Naive B cell (primary cell): ENCODE data around the gene CPXM1. TPM values are rescaled to one million over a fixed set of nuclear protein-coding genes. Genes with fewer than 3 reads are reported as not detected.
"Not testable (repeated sequence)": the region's sequence is repeated elsewhere in the genome, so short reads cannot be mapped to it uniquely, and the experiment has no call there.

ENCODE experiments used
- ATAC-seq, 2 donors: fragments of 150-1000 bp; cut with Tn5 transposase; 2 replicates each; pipeline ENCODE4 v1.10.0; 2021; ENCODE audit warnings: low read depth in 2 of 2, mild to moderate bottlenecking in 2 of 2, moderate library complexity in 2 of 2
- DNase-seq: peaks from one replicate; pipeline ENCODE4 v3.0.0; 2022
- H3K27ac Mint-ChIP-seq, 6 donors: one replicate each; pipeline ENCODE4 v1.8.0; 2020 to 2022; ENCODE audit warnings: mild to moderate bottlenecking in 6 of 6, mixed read lengths in 6 of 6, moderate library complexity in 5 of 6, inconsistent platforms in 2 of 6
- H3K27me3 Mint-ChIP-seq, 3 donors: one replicate each; pipeline ENCODE4 v1.8.0; 2021 to 2022; ENCODE audit warnings: mixed read lengths in 3 of 3, mild to moderate bottlenecking in 1 of 3
- H3K36me3 Mint-ChIP-seq, 2 donors: one replicate each; pipeline ENCODE4 v1.8.0; 2020 to 2022; ENCODE audit warnings: mixed read lengths in 2 of 2, inconsistent platforms in 1 of 2, mild to moderate bottlenecking in 1 of 2
- H3K4me1 Mint-ChIP-seq, 3 donors: one replicate each; pipeline ENCODE4 v1.8.0; 2020 to 2022; ENCODE audit warnings: mixed read lengths in 3 of 3, inconsistent platforms in 1 of 3, mild to moderate bottlenecking in 1 of 3, moderate library complexity in 1 of 3
- H3K4me3 Mint-ChIP-seq, 8 donors: one replicate each; pipeline ENCODE4 v1.8.0; 2020 to 2022; ENCODE audit warnings: mild to moderate bottlenecking in 8 of 8, mixed read lengths in 8 of 8, moderate library complexity in 8 of 8, inconsistent platforms in 2 of 8
- H3K9me3 Mint-ChIP-seq, 7 donors: one replicate each; pipeline ENCODE4 v1.8.0; 2020 to 2022; ENCODE audit warnings: mixed read lengths in 7 of 7, mild to moderate bottlenecking in 5 of 7, inconsistent platforms in 2 of 7, moderate library complexity in 1 of 7
- polyA plus RNA-seq, 6 donors: library from polyadenylated mRNA; unstranded; fragments of 300-500 nt; fragmentation: Illumina TruSeq; gene quantifications; one replicate each; pipeline ENCODE4 v1.2.3, GENCODE V29; 2021; ENCODE audit warnings: low read depth in 6 of 6

Gene CPXM1
- polyA plus RNA-seq, 6 donors from 2014 or later = not detected

DNA sequence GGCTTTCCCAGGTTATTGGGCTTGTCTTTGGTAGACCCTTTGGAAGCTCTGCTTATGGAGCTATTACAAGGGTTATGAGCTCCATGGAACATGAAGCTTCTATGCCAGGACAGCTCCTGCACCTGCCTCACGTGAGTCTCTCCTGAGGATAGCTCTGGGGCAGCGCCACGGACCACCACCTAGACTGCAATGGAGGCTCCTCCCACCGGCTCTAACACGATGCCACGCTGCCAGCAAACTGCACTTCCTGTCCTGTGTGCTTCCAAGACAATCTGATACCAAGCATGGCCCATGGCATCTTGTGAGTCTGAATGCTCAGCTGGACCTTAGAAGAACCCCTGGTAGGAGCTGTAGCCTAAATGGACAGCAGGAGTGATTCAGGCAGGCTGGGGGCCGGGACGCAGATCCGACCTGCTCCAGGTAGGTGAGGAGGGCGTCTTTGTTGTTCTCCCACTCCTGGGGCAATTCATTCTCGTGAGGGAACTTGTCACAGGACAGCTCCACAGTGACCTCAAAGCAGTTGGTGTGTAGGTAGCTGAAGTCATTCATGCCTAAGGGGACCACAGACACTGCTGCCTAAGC, 5.5 kb downstream of the CPXM1 start:
- H3K27ac Mint-ChIP-seq = no peak overlapping the region
- no peak overlapping the region for H3K4me3 Mint-ChIP-seq
- H3K27me3 Mint-ChIP-seq = peaks cover 24 to 66% (median 48%) of the 10 kb centered on the region in 3 donors
- H3K9me3 Mint-ChIP-seq = no peaks in the 10 kb centered on the region
- H3K4me1 Mint-ChIP-seq = peaks cover 11 to 14% (median 13%) of the 10 kb centered on the region in 3 donors
- peaks cover 0 to 3% of the 10 kb centered on the region in 2 donors for H3K36me3 Mint-ChIP-seq
- no peak for DNase-seq
- no peak for ATAC-seq

DNA sequence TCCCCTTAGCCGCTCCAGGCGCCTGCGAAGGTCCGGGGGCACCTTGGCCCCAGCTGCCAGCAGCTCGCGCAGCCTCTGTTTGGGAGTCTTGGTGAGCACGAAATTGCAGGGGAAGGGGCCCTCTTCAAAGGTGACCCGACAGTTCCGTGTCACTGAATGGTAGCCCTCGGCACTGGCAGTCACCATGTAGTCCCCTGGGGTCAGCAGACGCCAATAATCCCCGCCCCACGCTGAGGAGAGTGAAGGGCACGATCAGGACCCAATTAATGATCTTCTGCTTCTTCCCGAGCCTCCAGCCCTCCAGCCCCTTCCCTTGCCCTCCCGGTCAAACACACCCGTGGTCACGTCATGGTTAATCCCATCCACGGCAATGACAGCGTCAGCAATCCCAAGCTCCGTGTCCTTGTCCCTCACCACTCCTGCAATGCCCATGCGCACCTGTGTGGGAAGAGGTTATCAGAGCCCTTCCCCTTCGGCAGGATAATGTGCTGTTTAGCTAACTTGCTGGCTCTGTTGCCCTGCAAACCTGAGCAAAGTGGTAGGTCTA, 6.2 kb downstream of the CPXM1 start:
- Mint-ChIP-seq H3K27me3 (peaks cover 24 to 59% (median 44%) of the 10 kb centered on the region in 3 donors), H3K36me3 (no peaks in the 10 kb centered on the region), H3K4me1 (peaks cover 5 to 7% (median 6%) of the 10 kb centered on the region in 3 donors), H3K9me3 (no peaks in the 10 kb centered on the region), H3K4me3 (no peak overlapping the region), H3K27ac (no peak overlapping the region)
- ATAC-seq = no peak
- no peak for DNase-seq

DNA sequence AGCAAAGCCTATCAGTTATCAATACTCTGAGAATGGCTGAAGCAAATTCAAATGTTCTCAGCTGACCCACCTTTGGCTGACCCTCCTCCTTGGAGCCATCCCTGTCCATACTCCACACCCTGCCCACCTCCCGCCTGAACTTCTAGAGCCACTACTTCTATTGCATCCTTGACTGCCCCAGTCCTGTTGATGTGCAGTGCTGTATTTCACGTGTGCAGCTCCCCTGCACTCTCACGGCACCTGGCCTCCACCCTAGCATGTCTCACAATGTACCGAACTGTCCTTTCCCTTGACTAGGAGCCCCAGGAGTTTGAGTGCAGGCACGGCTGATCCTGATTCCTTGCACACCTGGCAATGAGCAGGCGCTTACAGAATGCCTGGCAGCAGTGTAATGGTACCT, 7.0 kb downstream of the CPXM1 start:
- Mint-ChIP-seq H3K27me3 (peaks cover 27 to 52% (median 44%) of the 10 kb centered on the region in 3 donors), H3K9me3 (peaks cover 0 to 3% (median 0%) of the 10 kb centered on the region in 7 donors), H3K27ac (no peak overlapping the region), H3K4me3 (no peak overlapping the region), H3K4me1 (no peaks in the 10 kb centered on the region), H3K36me3 (no peaks in the 10 kb centered on the region)
- no peak for DNase-seq
- no peak for ATAC-seq

DNA sequence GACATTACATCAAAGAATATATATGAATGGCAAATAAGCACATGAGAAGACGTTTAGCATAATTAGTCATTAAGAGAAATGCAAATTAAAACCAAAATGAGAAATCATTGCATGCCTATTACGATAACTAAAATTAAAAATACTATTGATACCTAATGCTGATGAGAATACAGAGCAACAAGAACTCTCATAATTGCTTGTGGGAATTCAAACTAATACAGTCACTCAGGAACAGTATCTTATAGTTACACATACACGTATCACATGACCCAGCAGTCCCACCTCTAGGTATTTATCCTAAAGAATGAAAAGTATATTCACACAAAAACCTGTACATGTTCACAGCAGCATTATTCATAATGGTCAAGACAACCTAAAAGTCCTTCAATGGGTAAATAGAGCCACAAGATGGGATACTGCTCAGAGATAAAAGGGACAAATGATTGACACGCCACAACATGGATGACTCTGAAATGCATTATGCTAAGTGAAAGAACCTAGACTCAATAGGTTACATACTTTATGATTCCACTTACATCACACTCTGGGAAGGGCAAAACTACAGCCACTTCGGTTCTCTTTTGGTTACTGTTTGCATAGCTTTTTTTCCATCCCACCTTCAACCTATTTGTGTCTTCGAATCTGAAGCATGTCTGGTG, 16.4 kb downstream of the CPXM1 start:
- ATAC-seq (no peak), DNase-seq (no peak)
- no peak overlapping the region for H3K27ac Mint-ChIP-seq
- H3K27me3 Mint-ChIP-seq = peaks cover 15 to 30% (median 20%) of the 10 kb centered on the region in 3 donors
- no peaks in the 10 kb centered on the region for H3K36me3 Mint-ChIP-seq
- no peak overlapping the region for H3K4me3 Mint-ChIP-seq
- H3K9me3 Mint-ChIP-seq = peaks cover 0 to 6% (median 3%) of the 10 kb centered on the region in 7 donors
- H3K4me1 Mint-ChIP-seq = no peaks in the 10 kb centered on the region

DNA sequence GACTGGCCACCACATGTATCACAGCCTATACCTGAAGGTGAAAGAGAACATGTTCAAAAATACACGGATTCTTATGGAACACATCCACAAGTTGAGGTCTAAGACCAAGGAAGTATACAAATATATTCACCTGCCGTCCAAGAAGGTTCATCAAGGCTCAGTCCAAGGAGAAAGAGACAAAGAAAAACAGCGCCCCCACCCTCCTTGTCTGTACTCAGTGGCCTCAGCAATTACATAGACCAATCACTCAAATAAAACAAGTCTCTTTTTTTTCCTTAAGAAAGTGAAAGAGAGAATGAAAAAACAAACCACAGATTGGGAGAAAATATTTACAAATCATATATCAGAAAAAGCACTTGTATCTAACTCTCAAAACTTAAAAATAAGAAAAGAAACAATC, 19.5 kb downstream of the CPXM1 start:
- DNase-seq (no peak), ATAC-seq (no peak)
- Mint-ChIP-seq H3K27ac (no peak overlapping the region), H3K4me3 (no peak overlapping the region), H3K9me3 (peaks cover 0 to 12% (median 0%) of the 10 kb centered on the region in 7 donors), H3K27me3 (peaks cover 8 to 29% (median 28%) of the 10 kb centered on the region in 3 donors), H3K36me3 (no peaks in the 10 kb centered on the region), H3K4me1 (no peaks in the 10 kb centered on the region)

DNA sequence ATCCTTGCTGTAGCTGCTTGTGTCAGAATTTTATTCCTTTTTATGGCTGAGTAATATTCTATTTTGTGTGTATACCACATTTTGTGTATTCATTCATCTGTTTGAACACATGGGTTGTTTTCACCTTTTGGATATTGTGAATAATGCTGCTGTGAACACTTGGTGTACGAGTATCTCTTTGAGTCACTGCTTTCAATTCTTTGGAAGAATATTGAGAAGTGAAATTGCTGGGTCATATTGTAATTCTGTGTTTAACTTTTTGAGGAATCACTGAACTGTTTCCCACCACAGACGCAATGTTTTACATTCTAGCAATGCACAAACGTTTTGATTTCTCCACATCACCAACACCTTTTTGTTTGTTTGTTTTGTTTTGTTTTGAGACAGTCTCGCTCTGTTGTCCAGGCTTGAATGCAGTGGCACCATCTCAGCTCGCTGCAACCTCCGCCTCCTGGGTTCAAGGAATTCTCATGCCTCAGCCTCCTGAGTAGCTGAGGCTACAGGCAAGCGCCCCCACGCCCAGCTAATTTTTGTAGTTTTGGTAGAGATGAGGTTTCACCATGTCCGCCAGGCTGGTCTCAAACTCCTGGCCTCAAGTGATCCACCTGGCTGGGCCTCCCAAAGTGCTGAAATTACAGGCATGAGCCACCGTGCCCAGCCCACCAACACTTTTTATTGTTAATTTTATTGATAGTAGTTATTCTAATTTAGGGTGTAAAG, 21.7 kb downstream of the CPXM1 start:
- Mint-ChIP-seq H3K4me1 (no peaks in the 10 kb centered on the region), H3K27ac (no peak overlapping the region), H3K36me3 (no peaks in the 10 kb centered on the region), H3K9me3 (peaks cover 0 to 13% (median 2%) of the 10 kb centered on the region in 7 donors), H3K27me3 (peaks cover 16 to 34% (median 29%) of the 10 kb centered on the region in 3 donors), H3K4me3 (peak overlapping the region in 1 of 8 donors; percentile 7)
- ATAC-seq (no peak), DNase-seq (no peak)

DNA sequence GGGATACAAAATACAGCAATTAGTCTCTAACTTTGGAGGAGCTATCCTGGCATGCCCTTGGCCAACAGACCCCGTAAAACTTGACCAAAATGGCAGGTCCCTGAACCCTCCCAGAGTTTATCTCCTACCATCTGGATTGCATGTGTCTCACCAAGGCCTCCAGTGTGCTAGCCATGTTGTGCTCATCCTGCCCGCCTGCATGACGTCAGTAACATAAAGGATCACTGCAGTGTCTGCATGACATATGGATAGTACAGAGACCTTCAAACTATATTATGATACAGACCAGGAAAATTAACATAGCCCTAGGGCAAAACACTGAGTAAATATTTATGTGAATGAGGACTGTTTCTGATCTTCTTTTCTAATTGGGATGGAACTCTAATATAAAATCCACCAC, 25.3 kb downstream of the CPXM1 start:
- Mint-ChIP-seq H3K4me3 (no peak overlapping the region), H3K9me3 (peaks cover 0 to 13% (median 2%) of the 10 kb centered on the region in 7 donors), H3K27ac (no peak overlapping the region), H3K36me3 (no peaks in the 10 kb centered on the region), H3K27me3 (peaks cover 18 to 43% (median 23%) of the 10 kb centered on the region in 3 donors), H3K4me1 (no peaks in the 10 kb centered on the region)
- DNase-seq (no peak), ATAC-seq (no peak)

DNA sequence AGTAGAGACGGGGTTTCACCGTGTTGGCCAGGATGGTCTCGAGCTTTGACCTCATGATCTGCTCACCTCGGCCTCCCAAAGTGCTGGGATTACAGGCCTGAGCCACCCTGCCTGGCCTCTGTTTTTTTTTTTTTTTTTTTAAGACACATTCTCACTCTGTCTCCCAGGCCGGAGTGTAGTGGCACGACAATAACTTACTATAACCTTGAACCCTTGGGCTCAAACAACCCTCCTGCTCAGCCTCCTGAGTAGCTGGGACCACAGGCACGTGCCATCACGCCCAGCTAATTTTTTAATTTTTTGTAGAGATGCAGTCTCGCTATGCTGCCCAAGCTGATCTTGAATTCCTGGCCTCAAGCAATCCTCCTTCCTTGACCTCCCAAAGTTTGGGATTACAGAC, 26.6 kb downstream of the CPXM1 start:
- Mint-ChIP-seq H3K36me3 (no peaks in the 10 kb centered on the region), H3K4me1 (no peaks in the 10 kb centered on the region), H3K27ac (no peak overlapping the region), H3K27me3 (peaks cover 18 to 50% (median 37%) of the 10 kb centered on the region in 3 donors), H3K4me3 (no peak overlapping the region), H3K9me3 (peaks cover 0 to 13% (median 0%) of the 10 kb centered on the region in 7 donors)
- DNase-seq (no peak), ATAC-seq (no peak)

DNA sequence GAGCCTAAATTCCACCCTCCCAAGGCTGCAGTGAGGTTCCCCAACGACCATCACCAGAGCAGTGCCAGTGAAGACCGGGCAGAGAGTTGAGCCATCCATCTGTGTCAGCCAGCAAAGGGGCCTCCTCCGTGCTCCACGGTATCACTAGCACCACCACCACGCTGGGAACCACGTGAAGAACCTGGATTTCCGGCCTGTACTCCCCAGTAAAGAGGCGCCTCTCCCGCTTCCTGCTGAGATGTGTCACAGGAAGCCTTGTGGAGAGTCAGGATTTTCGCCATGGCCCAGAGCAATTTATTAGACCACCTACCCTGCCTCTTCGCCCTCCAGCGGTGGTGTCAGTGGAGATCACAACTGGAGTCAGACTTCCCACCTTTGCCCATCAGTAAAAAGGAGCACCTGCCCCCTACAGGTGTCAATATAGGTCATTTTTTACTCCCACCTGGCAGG, 28.8 kb downstream of the CPXM1 start:
- H3K27ac Mint-ChIP-seq = no peak overlapping the region
- peaks cover 0 to 8% (median 0%) of the 10 kb centered on the region in 7 donors for H3K9me3 Mint-ChIP-seq
- ATAC-seq (no peak), DNase-seq (no peak)
- H3K27me3 Mint-ChIP-seq = peaks cover 13 to 60% (median 54%) of the 10 kb centered on the region in 3 donors
- H3K36me3 Mint-ChIP-seq = no peaks in the 10 kb centered on the region
- H3K4me1 Mint-ChIP-seq = no peaks in the 10 kb centered on the region
- no peak overlapping the region for H3K4me3 Mint-ChIP-seq

DNA sequence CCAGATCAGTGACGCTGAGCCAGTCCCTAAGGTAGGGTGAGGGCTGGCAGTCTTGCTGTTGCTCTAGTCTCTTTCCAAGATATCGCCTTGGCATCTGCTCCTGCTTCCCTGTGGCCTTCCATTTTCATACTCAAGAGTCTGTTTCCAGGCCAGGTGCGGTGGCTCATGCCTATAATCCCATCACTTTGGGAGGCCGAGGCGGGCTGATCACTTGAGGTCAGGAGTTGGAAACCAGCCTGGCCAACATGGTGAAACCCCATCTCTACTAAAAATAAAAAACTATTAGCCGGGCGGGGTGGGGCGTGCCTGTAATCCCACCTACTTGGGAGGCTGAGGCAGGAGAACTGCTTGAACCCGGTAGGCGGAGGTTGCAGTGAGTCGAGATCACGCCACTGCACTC, 30.3 kb downstream of the CPXM1 start:
- peaks cover 13 to 58% (median 52%) of the 10 kb centered on the region in 3 donors for H3K27me3 Mint-ChIP-seq
- ATAC-seq, H3K27ac Mint-ChIP-seq, H3K4me1 Mint-ChIP-seq, H3K36me3 Mint-ChIP-seq, H3K4me3 Mint-ChIP-seq, H3K9me3 Mint-ChIP-seq, DNase-seq: not testable (repeated sequence)

DNA sequence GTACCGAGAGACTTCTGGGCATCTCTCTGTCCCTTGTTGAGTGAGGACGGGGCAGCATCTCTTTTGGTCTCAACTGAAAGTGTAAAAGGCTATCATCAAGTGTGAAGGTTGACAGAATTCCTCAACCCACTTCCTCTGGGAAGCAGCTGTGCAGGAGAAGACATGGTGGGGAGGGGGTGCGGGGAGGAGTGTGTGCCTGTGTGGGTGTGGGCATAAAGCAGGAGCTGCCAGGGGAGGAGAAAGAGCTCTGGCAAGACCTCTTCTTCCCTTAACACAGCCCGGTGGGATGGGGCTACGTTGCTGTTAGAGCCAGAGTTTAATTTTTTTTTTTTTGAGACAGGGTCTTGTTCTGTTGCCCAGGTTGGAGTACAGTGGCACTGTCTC, 31.8 kb downstream of the CPXM1 start:
- Mint-ChIP-seq H3K36me3 (no peaks in the 10 kb centered on the region), H3K9me3 (no peaks in the 10 kb centered on the region)
- ATAC-seq = no peak

DNA sequence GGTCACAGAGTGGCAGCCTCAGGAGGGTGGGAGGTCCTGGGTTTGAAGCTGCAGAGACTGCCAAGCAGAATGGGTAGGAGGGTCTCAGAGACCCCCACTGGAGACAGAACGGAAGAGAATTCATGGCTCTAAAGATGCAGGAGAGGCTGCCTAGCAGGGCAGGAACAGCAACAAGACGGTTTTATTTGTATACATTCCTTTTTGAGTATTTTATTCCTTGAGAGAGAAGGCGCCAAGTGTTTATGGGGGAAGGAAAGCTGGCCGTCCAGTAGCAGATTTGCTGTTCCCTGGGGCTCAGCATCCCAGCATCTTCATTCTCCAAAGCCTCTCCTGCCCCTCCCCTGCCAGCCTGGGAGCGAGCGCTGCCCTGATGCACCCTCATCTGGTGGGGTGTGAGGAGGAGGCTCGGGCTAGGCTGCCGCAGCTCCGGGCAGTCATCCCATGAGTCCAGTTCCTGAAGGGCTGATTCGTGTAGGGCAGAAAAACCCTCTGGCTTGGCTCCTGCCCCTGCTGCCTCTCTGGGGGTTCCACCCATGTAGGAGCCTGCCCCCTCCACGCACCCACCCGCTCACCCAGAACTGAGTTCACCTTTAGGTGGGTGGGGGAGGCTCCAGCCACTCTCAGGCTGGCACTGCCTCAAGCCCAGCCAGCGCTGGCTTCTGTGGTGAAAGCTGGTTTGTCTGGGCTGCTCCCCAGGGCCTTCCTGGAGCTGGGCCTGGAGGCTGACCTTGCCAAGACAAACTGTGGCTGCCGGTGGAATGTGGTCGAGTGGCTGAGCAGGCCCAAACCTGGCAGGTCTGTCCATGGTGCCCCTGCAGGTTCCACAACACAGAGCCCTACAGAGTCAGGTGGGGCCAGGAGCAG, 32.4 kb downstream of the CPXM1 start:
- H3K27ac Mint-ChIP-seq = no peak overlapping the region
- H3K9me3 Mint-ChIP-seq = no peaks in the 10 kb centered on the region
- H3K27me3 Mint-ChIP-seq = peaks cover 8 to 66% (median 53%) of the 10 kb centered on the region in 3 donors
- no peak for DNase-seq
- ATAC-seq = no peak
- no peaks in the 10 kb centered on the region for H3K4me1 Mint-ChIP-seq
- H3K36me3 Mint-ChIP-seq = no peaks in the 10 kb centered on the region
- H3K4me3 Mint-ChIP-seq = no peak overlapping the region

More for the DNA sequence above, 31.8 kb downstream of the CPXM1 start:
- no peak for DNase-seq
- H3K4me1 Mint-ChIP-seq = no peaks in the 10 kb centered on the region
- H3K27ac Mint-ChIP-seq = no peak overlapping the region
- no peak overlapping the region for H3K4me3 Mint-ChIP-seq
- peaks cover 8 to 61% (median 54%) of the 10 kb centered on the region in 3 donors for H3K27me3 Mint-ChIP-seq

DNA sequence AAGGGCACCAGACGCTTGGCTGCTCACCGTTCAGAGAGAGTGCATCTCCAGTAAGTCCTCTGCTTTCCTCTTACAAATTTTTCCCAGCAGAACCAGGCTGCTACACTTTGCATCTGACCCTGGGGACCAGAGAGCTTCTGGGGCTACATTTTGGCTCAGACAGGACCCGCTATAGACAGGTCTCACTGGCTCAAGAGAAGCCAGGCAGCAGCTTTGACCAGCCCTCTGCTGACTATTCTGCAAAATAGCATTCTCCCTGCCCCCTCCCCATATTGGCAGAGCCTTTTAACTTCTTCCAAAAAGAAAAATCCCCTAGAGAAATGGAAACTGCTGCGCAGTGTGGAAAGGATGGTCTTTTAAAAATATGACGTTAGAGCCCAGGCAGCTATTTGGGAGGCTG, 37.2 kb downstream of the CPXM1 start:
- H3K9me3 Mint-ChIP-seq = no peaks in the 10 kb centered on the region
- no peaks in the 10 kb centered on the region for H3K4me1 Mint-ChIP-seq
- H3K27me3 Mint-ChIP-seq = peaks cover 27 to 59% (median 52%) of the 10 kb centered on the region in 3 donors
- DNase-seq (no peak), ATAC-seq (no peak)
- H3K36me3 Mint-ChIP-seq = no peaks in the 10 kb centered on the region
- no peak overlapping the region for H3K4me3 Mint-ChIP-seq
- no peak overlapping the region for H3K27ac Mint-ChIP-seq
